GM21717 (cell line): Measurements from ENCODE around the gene DISC1.
"Not testable (repeated sequence)": the region's sequence is repeated elsewhere in the genome, so short reads cannot be mapped to it uniquely, and the experiment has no call there.

Source experiments
- ATAC-seq: cut with Tn5 transposase; IDR thresholded peaks from one replicate; pipeline ENCODE4 v1.9.1; 2021; ENCODE audit warnings: mild to moderate bottlenecking, moderate library complexity; ENCODE audit not compliant: unreplicated experiment

The DISC1 gene

GRCh38 chr1:231605149-231606100 is 21.2 kb upstream of the DISC1 start:
- ATAC-seq, result no peak

- no peak for ATAC-seq
These were observed 19.9 kb upstream of the DISC1 start for GRCh38 chr1:231606712-231607111.

- ATAC-seq, result no peak
These were observed 16.2 kb upstream of the DISC1 start for GRCh38 chr1:231610388-231610787.

GRCh38 chr1:231611111-231611510 is 15.5 kb upstream of the DISC1 start:
- no peak for ATAC-seq

GRCh38 chr1:231611851-231612250 is 14.7 kb upstream of the DISC1 start:
- ATAC-seq, result no peak

- ATAC-seq, result peak; percentile 98
These were observed 14.0 kb upstream of the DISC1 start for GRCh38 chr1:231612393-231613089.

GRCh38 chr1:231613419-231614349 is 12.9 kb upstream of the DISC1 start:
- ATAC-seq, result peak; percentile 20

- no peak for ATAC-seq
These were observed 9.9 kb upstream of the DISC1 start for GRCh38 chr1:231616667-231617066.

GRCh38 chr1:231618609-231619256 is 7.9 kb upstream of the DISC1 start:
- ATAC-seq, result no peak

- ATAC-seq, result no peak
These were observed 7.3 kb upstream of the DISC1 start for GRCh38 chr1:231619257-231619634.

GRCh38 chr1:231625042-231625441 is 1.5 kb upstream of the DISC1 start:
- not testable (repeated sequence) for ATAC-seq

GRCh38 chr1:231625975-231626534 is 535 bp upstream of the DISC1 start:
- ATAC-seq, result no peak

GRCh38 chr1:231626951-231627614 is 493 bp downstream of the DISC1 start:
- ATAC-seq, result no peak

GRCh38 chr1:231628207-231628876 is 1.8 kb downstream of the DISC1 start:
- ATAC-seq, result no peak

GRCh38 chr1:231629132-231629531 is 2.5 kb downstream of the DISC1 start:
- ATAC-seq, result no peak

- no peak for ATAC-seq
These were observed 4.1 kb downstream of the DISC1 start for GRCh38 chr1:231630558-231631205.

GRCh38 chr1:231631717-231632116 is 5.1 kb downstream of the DISC1 start:
- ATAC-seq, result no peak

- no peak for ATAC-seq
These were observed 5.5 kb downstream of the DISC1 start for GRCh38 chr1:231632119-231632518.
